GM18873 (cell line): ENCODE data around the gene NPFFR1.
"Not testable (repeated sequence)": the region's sequence is repeated elsewhere in the genome, so short reads cannot be mapped to it uniquely, and the experiment has no call there.

Experiments used
- ATAC-seq: cut with Tn5 transposase; IDR thresholded peaks from one replicate; pipeline ENCODE4 v1.9.1; 2021; ENCODE audit warnings: mild to moderate bottlenecking, moderate library complexity, moderate number of reproducible peaks; ENCODE audit not compliant: unreplicated experiment, low FRiP score

NPFFR1 gene

DNA sequence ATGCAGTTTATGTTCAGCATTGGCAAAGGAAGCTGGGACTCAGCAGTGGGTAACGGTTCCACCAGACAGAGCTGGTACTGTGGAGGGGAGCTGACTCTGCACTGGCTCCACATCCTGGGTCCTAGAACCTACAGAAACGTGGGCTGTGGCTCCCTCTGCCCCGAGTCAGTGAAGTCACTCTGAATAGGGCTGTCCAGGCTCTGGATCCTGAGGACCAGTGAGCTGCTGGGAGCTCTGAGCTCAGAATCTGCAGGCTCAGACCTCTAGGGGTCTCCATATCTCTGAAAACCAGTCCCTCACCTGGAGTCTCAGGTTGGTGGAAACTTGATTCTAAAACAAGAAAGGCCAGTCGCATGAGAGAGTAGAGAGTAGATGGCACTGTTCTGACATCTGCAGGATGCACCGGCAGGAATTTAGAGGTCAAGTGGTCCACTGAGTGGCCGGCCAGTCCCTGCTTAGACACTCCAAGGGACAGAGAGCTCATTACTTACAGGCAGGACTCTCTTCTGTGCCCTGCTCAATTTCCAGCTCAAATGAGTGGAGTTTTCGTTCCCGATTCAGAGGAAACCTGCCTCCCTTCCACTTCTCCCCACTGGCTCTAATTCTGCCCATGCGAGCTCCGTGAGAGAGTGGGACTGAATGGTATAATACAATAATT lies 18.6 kb downstream of the NPFFR1 start:
- no peak for ATAC-seq

GRCh38 chr10:70260734-70261133 lies 23.1 kb downstream of the NPFFR1 start:
- ATAC-seq = no peak

- no peak for ATAC-seq
Measured at GRCh38 chr10:70260259-70260658, 23.5 kb downstream of the NPFFR1 start.

DNA sequence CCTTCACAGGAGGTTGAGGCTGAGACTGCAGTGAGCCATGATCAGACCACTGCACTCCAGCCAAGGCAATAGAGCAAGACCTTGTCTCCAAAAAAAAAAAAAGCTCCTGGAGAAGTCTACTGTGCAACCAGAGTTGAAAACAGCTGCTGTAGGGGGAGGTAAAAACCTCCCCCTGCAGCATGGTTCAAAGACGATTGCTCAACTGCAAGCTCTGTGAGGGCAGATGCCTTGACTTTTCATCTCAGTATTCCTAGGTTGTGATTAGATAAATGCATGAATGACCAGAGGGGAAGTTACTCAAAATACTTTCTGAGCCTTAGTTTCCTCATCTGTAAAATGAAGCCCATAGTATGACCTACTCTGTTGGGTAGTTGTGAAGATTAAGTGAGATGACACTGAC lies 25.6 kb downstream of the NPFFR1 start:
- ATAC-seq = no peak

DNA sequence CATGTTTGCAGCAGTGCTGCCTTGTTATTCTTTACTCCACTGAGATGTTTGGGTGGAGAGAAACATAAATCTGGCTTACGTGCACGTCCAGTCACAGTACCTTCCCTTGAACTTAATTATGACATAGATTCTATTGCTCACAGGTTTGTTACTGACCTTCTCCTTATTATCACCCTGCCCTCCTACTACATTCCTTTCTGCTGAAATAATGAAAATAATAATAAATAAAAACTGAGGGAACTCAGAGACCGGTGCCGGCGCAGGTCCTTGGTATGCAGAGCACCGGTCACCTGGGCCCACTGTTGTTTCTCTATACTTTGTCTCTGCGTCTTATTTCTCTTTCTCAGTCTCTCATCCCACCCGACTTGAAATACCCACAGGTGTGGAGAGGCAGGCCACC lies 26.0 kb downstream of the NPFFR1 start:
- not testable (repeated sequence) for ATAC-seq

DNA sequence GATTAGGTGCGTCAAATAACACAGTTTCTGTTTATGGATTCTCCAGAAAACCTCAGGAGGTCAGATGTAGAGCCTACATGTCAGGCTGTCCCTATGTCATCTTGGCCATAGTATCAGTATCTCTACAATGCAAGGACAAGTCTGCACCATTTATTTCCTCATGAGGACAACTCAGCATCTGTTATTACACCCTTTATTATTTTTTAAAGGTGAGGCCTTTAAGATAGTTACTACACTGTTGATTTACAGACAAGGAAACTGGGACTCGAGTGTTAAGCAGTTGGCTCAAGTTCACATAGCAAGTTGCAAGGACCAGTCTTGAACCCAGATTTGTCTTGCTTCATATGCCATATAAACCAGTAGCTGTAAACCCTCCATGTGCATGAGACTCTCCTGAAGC lies 27.3 kb downstream of the NPFFR1 start:
- ATAC-seq = no peak

- no peak for ATAC-seq
Measured at GRCh38 chr10:70255329-70256299, 28.2 kb downstream of the NPFFR1 start.

DNA sequence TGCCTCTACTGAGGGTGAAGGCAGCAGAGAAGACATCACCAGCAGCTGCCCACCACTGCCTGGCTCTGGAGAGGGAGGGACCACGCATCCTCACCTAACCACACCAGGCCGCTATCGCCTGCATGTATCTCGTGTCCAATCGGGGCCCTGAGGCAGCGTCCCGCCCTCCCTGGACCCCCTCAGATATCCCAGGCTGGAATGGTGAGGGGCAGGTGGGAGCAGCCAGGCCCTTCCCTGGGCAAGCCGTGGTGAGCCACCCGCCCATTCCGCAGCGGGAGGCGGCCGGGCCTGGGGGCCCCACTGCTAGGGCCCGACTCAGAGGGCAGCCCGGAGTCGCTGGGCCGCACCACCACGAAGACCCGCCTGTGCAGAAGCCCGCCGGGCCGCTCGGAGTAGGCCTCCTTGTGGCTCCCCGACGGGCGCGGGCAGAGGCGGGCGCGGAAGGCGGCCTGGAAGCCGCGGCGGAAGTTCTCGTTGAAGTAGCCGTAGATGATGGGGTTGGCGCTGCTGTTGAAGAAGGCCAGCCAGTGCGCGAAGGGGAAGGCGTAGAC lies 29.0 kb downstream of the NPFFR1 start:
- no peak for ATAC-seq

GRCh38 chr10:70253878-70254765 lies 29.7 kb downstream of the NPFFR1 start:
- no peak for ATAC-seq

GRCh38 chr10:70250961-70251680 lies 32.7 kb downstream of the NPFFR1 start:
- ATAC-seq = no peak

- ATAC-seq = no peak
Measured at GRCh38 chr10:70247360-70247759, 36.4 kb downstream of the NPFFR1 start.

DNA sequence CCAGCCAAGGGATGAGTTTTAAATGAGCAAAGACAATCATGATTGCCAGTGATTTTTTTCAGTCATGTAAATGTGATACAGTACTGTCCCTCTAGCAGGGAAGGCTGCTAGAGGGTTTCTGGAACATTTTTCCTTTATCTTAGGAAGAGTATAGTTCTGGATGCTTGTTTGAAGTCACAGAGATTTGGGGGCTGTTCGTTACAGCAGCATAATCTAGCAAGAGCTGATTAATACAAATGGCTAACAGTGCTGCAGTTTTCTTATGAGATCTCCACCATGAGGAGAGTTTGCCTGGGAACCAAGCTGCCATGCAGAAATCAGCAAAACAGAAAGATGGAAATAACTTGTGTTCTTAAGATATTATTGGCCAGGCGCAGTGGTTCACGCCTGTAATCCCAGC lies 42.7 kb downstream of the NPFFR1 start:
- no peak for ATAC-seq

DNA sequence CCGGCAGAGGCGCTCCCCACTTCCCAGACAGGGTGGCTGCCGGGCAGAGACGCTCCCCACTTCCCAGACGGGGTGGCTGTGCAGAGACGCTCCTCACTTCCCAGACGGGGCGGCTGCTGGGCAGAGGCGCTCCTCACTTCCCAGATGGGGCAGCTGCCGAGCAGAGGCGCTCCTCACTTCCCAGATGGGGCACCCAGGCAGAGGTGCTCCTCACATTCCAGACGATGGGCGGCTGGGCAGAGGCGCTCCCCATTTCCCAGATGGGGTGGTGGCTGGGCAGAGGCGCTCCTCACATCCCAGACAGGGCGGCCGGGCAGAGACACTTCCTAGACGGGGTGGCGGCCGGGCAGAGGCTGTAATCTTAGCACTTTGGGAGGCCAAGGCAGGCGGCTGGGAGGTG lies 43.8 kb downstream of the NPFFR1 start:
- ATAC-seq = not testable (repeated sequence)

DNA sequence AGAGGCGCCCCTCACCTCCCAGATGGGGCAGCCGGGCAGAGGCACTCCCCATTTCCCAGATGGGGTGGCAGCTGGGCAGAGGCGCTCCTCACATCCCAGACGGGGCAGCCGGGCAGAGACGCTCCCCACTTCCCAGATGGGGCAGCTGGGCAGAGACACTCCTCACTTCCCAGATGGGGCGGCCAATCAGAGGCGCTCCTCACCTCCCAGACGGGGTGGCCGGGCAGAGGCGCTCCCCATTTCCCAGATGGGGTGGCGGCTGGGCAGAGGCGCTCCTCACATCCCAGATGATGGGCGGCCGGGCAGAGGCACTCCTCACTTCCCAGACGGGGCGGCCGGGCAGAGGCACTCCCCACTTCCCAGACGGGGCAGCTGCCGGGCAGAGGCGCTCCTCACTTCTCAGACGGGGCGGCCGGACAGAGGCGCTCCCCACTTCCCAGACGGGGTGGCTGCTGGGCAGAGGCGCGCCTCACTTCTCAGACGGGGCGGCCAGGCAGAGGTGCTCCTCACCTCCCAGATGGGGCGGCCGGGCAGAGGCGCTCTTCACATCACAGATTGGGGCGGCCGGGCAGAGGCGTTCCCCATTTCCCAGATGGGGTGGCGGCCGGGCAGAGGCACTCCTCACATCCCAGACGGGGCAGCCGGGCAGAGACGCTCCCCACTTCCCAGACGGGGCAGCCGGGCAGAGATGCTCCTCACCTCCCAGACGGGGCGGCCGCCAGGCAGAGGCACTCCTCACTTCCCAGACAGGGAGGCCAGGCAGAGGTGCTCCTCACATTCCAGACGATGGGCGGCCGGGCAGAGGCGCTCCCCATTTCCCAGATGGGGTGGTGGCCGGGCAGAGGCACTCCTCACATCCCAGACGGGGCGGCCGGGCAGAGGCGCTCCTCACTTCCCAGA lies 44.5 kb downstream of the NPFFR1 start:
- not testable (repeated sequence) for ATAC-seq

DNA sequence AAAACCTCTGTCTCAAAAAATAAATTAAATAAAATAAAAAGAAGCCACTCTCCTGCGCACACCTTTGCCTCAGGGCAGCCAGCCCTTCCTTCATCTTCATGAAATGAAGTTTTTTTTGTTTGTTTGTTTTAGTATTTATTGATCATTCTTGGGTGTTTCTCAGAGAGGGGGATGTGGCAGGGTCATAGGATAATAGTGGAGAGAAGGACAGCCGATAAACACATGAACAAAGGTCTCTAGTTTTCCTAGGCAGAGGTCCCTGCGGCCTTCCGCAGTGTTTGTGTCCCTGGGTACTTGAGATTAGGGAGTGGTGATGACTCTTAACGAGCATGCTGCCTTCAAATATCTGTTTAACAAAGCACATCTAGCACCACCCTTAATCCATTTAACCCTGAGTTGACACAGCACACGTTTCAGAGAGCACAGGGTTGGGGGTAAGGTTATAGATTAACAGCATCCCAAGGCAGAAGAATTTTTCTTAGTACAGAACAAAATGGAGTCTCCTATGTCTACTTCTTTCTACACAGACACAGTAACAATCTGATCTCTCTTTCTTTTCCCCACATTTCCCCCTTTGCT lies 45.8 kb downstream of the NPFFR1 start:
- not testable (repeated sequence) for ATAC-seq

- ATAC-seq = no peak
Measured at GRCh38 chr10:70234668-70235447, 48.9 kb downstream of the NPFFR1 start.

GRCh38 chr10:70233939-70234300 lies 49.9 kb downstream of the NPFFR1 start:
- ATAC-seq = no peak
